ENCODE data around the gene MTFMT.
"Not testable (repeated sequence)": the region's sequence is repeated elsewhere in the genome, so short reads cannot be mapped to it uniquely, and the experiment has no call there.

The MTFMT gene

GRCh38 chr15:65028921-65029735, at the start of gene MTFMT:
MTFMT (minus strand) TSS chr15:65029639; CDS start chr15:65029613, 26 bp downstream.
- peak; percentile 59 for DNase-seq

- peak; percentile 47 for DNase-seq
Observed at GRCh38 chr15:65077981-65078352, 48.5 kb upstream of the MTFMT start.

GRCh38 chr15:65077291-65077980, 48.0 kb upstream of the MTFMT start:
- DNase-seq = no peak

GRCh38 chr15:65076486-65077290, 47.2 kb upstream of the MTFMT start, which contains the start of gene KBTBD13:
KBTBD13 (plus strand) TSS chr15:65076746; CDS start chr15:65076816, 70 bp downstream.
- no peak for DNase-seq

GRCh38 chr15:65075607-65076395, 46.4 kb upstream of the MTFMT start:
- not testable (repeated sequence) for DNase-seq

GRCh38 chr15:65074946-65075345, 45.5 kb upstream of the MTFMT start:
- DNase-seq = not testable (repeated sequence)

GRCh38 chr15:65072617-65073016, 43.2 kb upstream of the MTFMT start:
- no peak for DNase-seq

GRCh38 chr15:65072027-65072426, 42.6 kb upstream of the MTFMT start:
- no peak for DNase-seq

- DNase-seq = no peak
Observed at GRCh38 chr15:65071381-65071811, 42.0 kb upstream of the MTFMT start.

GRCh38 chr15:65069779-65070546, 40.5 kb upstream of the MTFMT start:
- no peak for DNase-seq

- no peak for DNase-seq
Observed at GRCh38 chr15:65069179-65069578, 39.7 kb upstream of the MTFMT start.

GRCh38 chr15:65068403-65068788, 39.0 kb upstream of the MTFMT start:
- DNase-seq = no peak

- no peak for DNase-seq
Observed at GRCh38 chr15:65067645-65068402, 38.4 kb upstream of the MTFMT start, which contains the start of gene RASL12. RASL12 (minus strand) TSS chr15:65067991; CDS start chr15:65067835, 156 bp downstream.

GRCh38 chr15:65067317-65067644, 37.8 kb upstream of the MTFMT start:
- no peak for DNase-seq

- no peak for DNase-seq
Observed at GRCh38 chr15:65066635-65067316, 37.3 kb upstream of the MTFMT start.

GRCh38 chr15:65066001-65066634, 36.7 kb upstream of the MTFMT start:
- DNase-seq = no peak

- no peak for DNase-seq
Observed at GRCh38 chr15:65062726-65063125, 33.3 kb upstream of the MTFMT start.

GRCh38 chr15:65062061-65062460, 32.6 kb upstream of the MTFMT start:
- no peak for DNase-seq

- DNase-seq = no peak
Observed at GRCh38 chr15:65060641-65061397, 31.4 kb upstream of the MTFMT start.
